Endodermal cell (in vitro differentiated cells): ENCODE data around the gene GPATCH3. TPM values are rescaled to one million over a fixed set of nuclear protein-coding genes. Genes with fewer than 3 reads are reported as not detected.

Experiments
- DNase-seq: peaks from one replicate; pipeline ENCODE4 v3.0.0-alpha.2; 2017
- H3K27ac ChIP-seq: 2 replicates; pipeline ENCODE4 v1.5.1; 2013; ENCODE audit warnings: mild to moderate bottlenecking, low read depth, low read length, moderate library complexity
- H3K27me3 ChIP-seq: 2 replicates; pipeline ENCODE4 v1.6.1; 2013; ENCODE audit warnings: mild to moderate bottlenecking, low read length, moderate library complexity; ENCODE audit not compliant: insufficient read depth, control insufficient read depth, poor library complexity, severe bottlenecking
- H3K36me3 ChIP-seq: 2 replicates; pipeline ENCODE4 v1.7.0; 2013; ENCODE audit warnings: mild to moderate bottlenecking, low read length, moderate library complexity; ENCODE audit not compliant: control insufficient read depth, insufficient read depth
- H3K4me1 ChIP-seq: one replicate; pipeline ENCODE4 v1.7.0; 2013; ENCODE audit warnings: low read length; ENCODE audit not compliant: control insufficient read depth, insufficient read depth
- H3K4me3 ChIP-seq: 2 replicates; pipeline ENCODE4 v1.5.1; 2013; ENCODE audit warnings: mild to moderate bottlenecking, low read length, moderate library complexity
- H3K9ac ChIP-seq: 2 replicates; pipeline ENCODE4 v1.6.1; 2013; ENCODE audit warnings: mild to moderate bottlenecking, low read length, moderate library complexity; ENCODE audit not compliant: poor library complexity, severe bottlenecking; ENCODE audit errors: extremely low read depth
- H3K9me3 ChIP-seq: 2 replicates; pipeline ENCODE4 v1.6.1; 2013; ENCODE audit warnings: mild to moderate bottlenecking, low read length, moderate library complexity; ENCODE audit not compliant: control insufficient read depth
- H3K27ac Mint-ChIP-seq: 2 replicates; pipeline ENCODE4 v1.8.0; 2020; ENCODE audit warnings: mixed read lengths
- H3K27me3 Mint-ChIP-seq: 2 replicates; pipeline ENCODE4 v1.8.0; 2021; ENCODE audit warnings: mild to moderate bottlenecking, mixed read lengths; ENCODE audit not compliant: insufficient read depth
- H3K36me3 Mint-ChIP-seq: 2 replicates; pipeline ENCODE4 v1.8.0; 2020; ENCODE audit warnings: low read depth, mixed read lengths
- H3K4me1 Mint-ChIP-seq: 2 replicates; pipeline ENCODE4 v1.8.0; 2020; ENCODE audit warnings: mixed read lengths
- H3K4me3 Mint-ChIP-seq: 2 replicates; pipeline ENCODE4 v1.8.0; 2020; ENCODE audit warnings: mild to moderate bottlenecking, moderate library complexity, mixed read lengths
- H3K9me3 Mint-ChIP-seq: 2 replicates; pipeline ENCODE4 v1.8.0; 2020; ENCODE audit warnings: mild to moderate bottlenecking, mixed read lengths
- WGBS, 2 experiments: methylation state at CpG; one replicate each; pipeline versions ENCODE4 v1.1.5 to v1.1.7; 2013; ENCODE audit warnings: missing lambda C conversion rate in 2 of 2, mixed read lengths in 1 of 2; ENCODE audit not compliant: insufficient coverage in 1 of 2, insufficient read length in 1 of 2; 5-methylcytosine and 5-hydroxymethylcytosine counted together
- total RNA-seq, 2 donors: library from RNA; stranded (reverse); fragmentation: NEBNext Ultra II Directional in 1 of 2; extraction: Animal tissue kit (Norgen Biotek cat#: 25700) in 1 of 2; gene quantifications; 2 replicates in 1 of 2; 3 replicates in 1 of 2; pipeline ENCODE4 v1.2.1, GENCODE V29; 2021
- TF ChIP-seq, protein P1 (sequence below): fragments of 200-600 bp; sonication (generic); conservative IDR thresholded peaks from 2 replicates; pipeline ENCODE4 v1.5.0; 2021; ENCODE audit warnings: antibody characterized with exemption, mild to moderate bottlenecking

The GPATCH3 gene
- total RNA-seq, 2 donors from 2014 or later, result 21.3 to 23.2 TPM

DNA sequence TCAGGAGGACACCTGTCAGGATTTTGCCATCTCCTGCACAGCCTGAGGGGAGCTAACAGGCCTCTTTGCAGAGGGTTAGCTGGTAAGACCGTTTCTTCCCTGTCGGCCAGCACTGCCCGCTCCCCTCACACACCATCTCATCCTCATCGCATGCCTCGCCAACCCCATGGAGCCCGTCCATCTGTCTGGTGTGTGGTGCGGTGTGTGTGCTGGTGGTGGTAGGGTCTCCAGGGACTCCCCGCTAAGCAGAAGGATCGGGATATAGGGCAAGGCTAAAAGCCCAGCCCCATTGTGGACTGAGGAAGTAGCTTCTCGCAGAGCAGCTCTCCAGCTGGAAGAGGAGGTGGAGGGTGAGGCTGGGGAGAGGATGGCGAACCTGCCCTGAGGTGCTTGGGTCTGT, 44.1 kb downstream of the GPATCH3 start:
- H3K4me3 Mint-ChIP-seq, result no peak overlapping the region
- Histone ChIP-seq H3K9me3 (no peaks in the 10 kb centered on the region), H3K9ac (no peak overlapping the region), H3K4me3 (no peak overlapping the region), H3K36me3 (peaks cover 33% of the 10 kb centered on the region), H3K27me3 (no peaks in the 10 kb centered on the region), H3K4me1 (no peaks in the 10 kb centered on the region), H3K27ac (no peak overlapping the region)
- no peak for DNase-seq
- H3K4me1 Mint-ChIP-seq, result peaks cover 12% of the 10 kb centered on the region
- H3K9me3 Mint-ChIP-seq, result no peaks in the 10 kb centered on the region
- H3K27ac Mint-ChIP-seq, result no peak overlapping the region
- 91% methylated on average over 9 of the region's 11 CpGs; no CpG with 5 or more reads in 1 of the 2 experiments for WGBS, 2 experiments
- TF ChIP-seq, protein P1, sequence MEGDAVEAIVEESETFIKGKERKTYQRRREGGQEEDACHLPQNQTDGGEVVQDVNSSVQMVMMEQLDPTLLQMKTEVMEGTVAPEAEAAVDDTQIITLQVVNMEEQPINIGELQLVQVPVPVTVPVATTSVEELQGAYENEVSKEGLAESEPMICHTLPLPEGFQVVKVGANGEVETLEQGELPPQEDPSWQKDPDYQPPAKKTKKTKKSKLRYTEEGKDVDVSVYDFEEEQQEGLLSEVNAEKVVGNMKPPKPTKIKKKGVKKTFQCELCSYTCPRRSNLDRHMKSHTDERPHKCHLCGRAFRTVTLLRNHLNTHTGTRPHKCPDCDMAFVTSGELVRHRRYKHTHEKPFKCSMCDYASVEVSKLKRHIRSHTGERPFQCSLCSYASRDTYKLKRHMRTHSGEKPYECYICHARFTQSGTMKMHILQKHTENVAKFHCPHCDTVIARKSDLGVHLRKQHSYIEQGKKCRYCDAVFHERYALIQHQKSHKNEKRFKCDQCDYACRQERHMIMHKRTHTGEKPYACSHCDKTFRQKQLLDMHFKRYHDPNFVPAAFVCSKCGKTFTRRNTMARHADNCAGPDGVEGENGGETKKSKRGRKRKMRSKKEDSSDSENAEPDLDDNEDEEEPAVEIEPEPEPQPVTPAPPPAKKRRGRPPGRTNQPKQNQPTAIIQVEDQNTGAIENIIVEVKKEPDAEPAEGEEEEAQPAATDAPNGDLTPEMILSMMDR, result no peak
- H3K27me3 Mint-ChIP-seq, result no peaks in the 10 kb centered on the region
- peaks cover 32% of the 10 kb centered on the region for H3K36me3 Mint-ChIP-seq

DNA sequence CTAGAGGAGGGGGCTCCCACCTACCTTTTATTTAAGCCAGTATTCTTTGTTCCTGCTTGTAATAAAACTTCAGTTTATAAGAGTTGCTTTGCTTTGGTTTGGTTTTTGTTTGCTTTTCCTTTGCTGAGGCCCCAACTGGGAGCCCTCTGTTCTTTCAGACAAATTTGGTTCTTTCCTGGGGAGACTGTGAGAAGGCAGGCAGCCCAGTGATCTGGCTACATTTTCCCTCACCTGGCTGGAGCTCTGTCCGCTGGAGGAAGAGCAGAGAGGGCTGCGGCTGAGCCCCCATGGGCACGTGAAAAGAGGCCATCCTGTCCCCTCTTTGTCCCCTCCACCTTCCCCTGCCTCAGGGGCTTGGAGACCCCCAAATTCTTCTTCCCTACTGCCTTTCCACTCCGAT, 44.6 kb downstream of the GPATCH3 start:
- Histone ChIP-seq H3K27me3 (no peaks in the 10 kb centered on the region), H3K4me3 (no peak overlapping the region), H3K27ac (no peak overlapping the region), H3K4me1 (no peaks in the 10 kb centered on the region), H3K9me3 (no peaks in the 10 kb centered on the region), H3K36me3 (peaks cover 36% of the 10 kb centered on the region), H3K9ac (no peak overlapping the region)
- H3K4me3 Mint-ChIP-seq, result no peak overlapping the region
- peaks cover 12% of the 10 kb centered on the region for H3K4me1 Mint-ChIP-seq
- H3K9me3 Mint-ChIP-seq, result no peaks in the 10 kb centered on the region
- 93 to 100% methylated on average over 3 to 4 of the region's 4 CpGs for WGBS, 2 experiments
- H3K27me3 Mint-ChIP-seq, result no peaks in the 10 kb centered on the region
- TF ChIP-seq, protein P1, result no peak
- no peak for DNase-seq
- H3K36me3 Mint-ChIP-seq, result peaks cover 37% of the 10 kb centered on the region
- peak overlapping the region; percentile 72 for H3K27ac Mint-ChIP-seq

DNA sequence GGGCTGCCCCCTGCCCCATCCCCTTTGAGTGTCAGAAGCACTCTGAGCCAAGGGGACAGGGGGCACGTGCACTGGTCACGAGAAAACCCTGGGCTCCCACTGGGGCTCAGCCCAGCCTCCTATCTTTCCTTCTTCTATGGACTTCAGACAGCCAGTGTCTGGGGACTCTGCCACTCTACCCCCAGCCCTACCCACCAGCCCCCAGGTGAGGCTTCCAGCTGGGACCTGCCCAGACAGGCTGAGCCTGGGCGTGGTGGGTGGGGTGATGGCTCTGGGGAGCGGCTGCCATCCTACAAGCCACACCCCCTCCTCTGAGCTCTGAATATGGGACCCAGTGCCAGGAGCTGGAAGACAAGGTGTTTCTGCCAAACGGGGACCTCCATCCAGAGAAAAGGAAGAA, 45.4 kb downstream of the GPATCH3 start:
- H3K9me3 ChIP-seq, result no peaks in the 10 kb centered on the region
- Mint-ChIP-seq H3K4me3 (no peak overlapping the region), H3K9me3 (no peaks in the 10 kb centered on the region), H3K36me3 (peaks cover 43% of the 10 kb centered on the region), H3K4me1 (peaks cover 12% of the 10 kb centered on the region), H3K27ac (no peak overlapping the region), H3K27me3 (no peaks in the 10 kb centered on the region)
- 88 to 89% methylated on average over 3 to 5 of the region's 5 CpGs for WGBS, 2 experiments
- no peaks in the 10 kb centered on the region for H3K27me3 ChIP-seq
- TF ChIP-seq, protein P1, result no peak
- no peak overlapping the region for H3K27ac ChIP-seq
- no peak overlapping the region for H3K4me3 ChIP-seq
- H3K9ac ChIP-seq, result no peak overlapping the region
- H3K36me3 ChIP-seq, result peaks cover 44% of the 10 kb centered on the region
- no peaks in the 10 kb centered on the region for H3K4me1 ChIP-seq
- no peak for DNase-seq
